NCI-H1930 (cell line): Measurements from ENCODE around the gene RIBC2.
"Not testable (repeated sequence)": the region's sequence is repeated elsewhere in the genome, so short reads cannot be mapped to it uniquely, and the experiment has no call there.

Experiments
- DNase-seq, 2 experiments: peaks; one replicate each; lab custom pipeline; 2025; lab: John Stamatoyannopoulos, UW

RIBC2 gene

DNA sequence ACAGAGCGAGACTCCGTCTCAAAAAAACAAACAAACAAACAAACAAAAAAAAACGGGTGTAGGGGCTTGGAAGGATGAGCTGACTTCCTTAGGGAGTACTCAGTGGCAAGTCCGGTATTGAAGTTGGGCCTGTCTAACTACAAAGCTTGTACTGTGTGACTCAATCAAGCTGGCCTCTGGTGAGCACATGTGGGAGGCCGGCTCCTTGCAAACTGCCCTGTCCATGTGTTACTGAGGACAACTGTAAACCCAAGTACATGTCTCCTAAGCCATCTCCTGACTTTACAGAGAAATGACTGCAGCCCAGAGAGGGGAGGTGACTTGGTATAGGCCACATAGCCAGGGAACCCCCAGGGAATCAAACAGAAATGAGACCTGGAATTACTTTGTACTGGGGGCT, 11.6 kb downstream of the RIBC2 start:
- DNase-seq, result no peak

- no peak for DNase-seq
Observed at GRCh38 chr22:45425531-45426265, 12.2 kb downstream of the RIBC2 start.

- no peak for DNase-seq
Observed at GRCh38 chr22:45426387-45426786, 12.9 kb downstream of the RIBC2 start.

- DNase-seq, result no peak
Observed at GRCh38 chr22:45427114-45427513, 13.6 kb downstream of the RIBC2 start.

DNA sequence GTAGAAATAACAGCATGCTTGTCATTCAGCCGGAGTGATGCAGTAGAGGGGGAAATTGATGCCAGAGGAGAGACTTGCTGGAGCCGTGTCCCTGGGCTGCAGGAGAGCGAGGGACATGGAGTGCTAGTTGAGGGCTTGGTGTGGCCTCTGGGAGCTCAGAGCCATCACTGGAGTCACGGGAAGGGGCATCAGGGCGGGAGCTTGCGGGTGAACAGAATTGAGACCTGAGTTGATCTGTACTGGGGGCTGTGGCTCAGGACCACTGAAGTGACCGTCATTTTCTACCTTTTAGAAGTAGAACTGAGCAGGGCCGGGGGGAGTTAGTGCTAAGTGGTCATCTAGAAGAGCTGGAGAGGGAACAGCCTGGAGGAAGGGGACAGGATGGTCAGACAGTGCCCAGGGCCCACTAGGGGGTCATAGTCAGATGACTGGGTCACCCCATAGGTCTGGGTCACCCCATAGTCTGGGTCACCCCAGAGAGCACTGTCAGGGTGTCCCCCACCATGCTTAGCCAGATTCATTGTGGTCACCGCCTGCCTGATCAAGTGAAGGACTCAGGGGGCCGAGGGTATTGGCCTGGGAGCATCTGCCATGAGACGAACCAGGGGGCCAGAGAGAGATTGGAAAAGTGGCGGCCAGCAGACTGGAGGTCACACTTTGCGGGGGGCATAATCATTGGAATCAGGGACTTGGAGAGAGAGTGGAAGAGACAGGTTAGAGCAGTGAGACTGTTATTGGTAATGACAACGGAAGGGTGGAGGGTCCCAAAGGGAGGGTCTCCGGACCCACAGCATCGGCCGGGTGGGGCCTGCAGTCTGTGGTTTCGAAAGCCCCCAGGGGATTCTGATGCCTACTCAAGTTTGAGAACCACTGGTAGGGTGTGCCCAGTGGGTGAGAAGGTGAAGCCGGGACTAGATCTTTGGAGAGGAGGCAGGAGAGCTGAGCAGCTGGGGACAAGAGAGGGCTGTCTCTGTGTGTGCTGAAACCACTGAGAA, 15.2 kb downstream of the RIBC2 start:
- DNase-seq, result no peak

DNA sequence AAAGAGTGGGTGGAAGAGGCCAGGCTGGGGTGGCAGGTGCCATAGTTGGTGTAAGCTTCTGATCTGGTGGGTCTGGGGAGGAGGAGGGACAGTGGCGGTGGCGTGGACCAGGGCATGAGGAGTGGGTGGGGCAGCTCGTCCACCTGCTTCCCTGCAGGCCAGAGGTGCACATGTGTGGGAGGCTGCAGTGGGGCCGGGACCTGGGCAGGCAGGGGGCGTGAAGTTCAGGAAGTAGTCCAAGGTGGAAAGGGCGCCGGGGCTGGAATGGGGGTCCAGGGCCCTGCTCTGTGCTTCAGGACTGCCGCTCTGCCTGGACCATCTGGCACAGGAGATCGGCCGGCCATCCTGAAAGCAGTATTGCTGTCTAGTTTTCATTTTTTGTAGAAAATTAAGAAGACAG, 15.9 kb downstream of the RIBC2 start:
- no peak for DNase-seq

DNA sequence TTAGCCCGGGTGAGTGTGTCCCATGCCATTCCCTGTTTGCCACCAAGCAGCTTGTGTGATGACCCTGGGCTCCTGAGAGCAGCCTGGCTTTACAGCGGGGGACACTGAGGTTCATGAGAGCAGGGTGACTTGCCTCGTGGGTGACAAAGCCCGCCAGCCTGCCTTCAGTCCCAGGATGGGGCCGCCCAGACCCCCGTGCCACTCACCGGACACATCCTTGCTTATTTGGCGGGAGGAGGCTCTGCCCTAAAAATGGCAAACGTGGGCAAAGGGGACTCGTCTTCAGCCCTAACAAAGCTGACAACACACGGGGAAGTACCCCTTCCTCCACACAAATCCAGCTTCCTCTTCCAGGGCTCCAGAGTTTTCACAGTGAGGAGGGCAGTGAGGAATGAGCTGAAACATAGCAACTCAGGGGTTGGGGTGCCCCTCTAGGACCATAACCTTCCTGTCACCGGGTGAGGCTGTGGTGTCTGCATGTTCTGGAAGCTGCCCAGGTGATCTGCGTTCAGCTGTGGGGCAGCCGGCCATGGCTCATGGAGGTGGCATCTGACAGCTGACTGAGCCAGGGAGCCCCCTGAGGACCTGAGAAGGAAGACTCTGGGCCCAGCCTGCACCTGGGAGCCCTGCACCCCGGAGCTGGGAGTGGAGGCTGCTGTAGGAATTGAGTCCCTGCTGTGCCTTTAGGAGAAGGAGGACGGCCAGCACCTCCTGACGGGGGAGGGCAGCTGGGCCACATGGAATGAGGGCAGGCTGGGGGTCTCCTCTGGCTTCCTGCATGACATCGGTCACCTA, 16.7 kb downstream of the RIBC2 start:
- DNase-seq, result no peak

- DNase-seq, result no peak
Observed at GRCh38 chr22:45430871-45431270, 17.4 kb downstream of the RIBC2 start.

DNA sequence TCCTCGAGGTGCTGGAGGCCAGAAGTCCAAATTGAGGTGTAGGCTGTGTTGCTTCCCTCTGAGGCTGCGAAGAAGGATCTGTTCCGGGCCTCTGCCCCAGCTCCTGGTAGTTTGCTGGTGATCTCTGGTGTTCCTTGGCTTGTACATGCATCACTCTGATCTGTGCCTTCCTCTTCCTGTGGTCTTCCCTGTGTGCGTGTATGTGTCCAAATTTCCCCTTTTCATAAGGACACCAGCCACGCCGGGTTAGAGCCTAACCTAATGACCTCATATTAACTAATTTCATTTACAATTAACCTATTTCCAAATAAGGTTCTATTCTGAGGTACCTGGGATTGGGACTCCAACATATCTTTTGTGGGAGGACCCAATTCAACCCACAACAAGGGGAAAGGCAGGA, 21.5 kb downstream of the RIBC2 start:
- no peak for DNase-seq

DNA sequence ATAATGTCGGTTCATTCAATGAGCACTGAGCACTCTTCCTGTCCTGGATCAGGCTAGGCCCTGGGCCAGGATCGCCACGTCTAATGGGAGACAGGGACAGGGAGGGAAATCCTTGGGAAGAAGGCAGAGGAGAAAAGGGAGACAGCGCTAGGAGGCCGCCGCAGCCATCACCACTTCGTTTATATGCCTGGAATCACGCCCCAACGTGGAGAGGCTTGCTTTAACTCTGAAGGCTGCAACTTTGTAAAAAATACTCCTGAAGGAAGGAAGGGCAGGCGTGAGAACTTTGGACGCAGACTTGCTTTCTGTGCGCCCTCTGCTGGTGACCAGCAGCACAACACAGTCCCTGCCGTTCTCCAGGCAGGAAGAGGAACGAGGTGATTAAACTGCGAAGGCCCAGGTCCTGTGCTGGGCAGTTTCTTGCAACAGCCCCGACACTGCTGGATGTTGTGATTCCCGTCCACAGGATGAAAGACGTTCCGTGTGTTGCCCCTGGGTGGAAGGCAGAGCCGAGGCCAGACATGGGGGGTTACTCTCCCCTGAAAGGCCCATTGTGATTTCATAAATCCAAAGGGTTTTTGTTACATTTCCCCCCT, 22.1 kb downstream of the RIBC2 start:
- DNase-seq, result peak; percentile 51 to 54

- not testable (repeated sequence) for DNase-seq
Observed at GRCh38 chr22:45436871-45437517, 23.5 kb downstream of the RIBC2 start.

DNA sequence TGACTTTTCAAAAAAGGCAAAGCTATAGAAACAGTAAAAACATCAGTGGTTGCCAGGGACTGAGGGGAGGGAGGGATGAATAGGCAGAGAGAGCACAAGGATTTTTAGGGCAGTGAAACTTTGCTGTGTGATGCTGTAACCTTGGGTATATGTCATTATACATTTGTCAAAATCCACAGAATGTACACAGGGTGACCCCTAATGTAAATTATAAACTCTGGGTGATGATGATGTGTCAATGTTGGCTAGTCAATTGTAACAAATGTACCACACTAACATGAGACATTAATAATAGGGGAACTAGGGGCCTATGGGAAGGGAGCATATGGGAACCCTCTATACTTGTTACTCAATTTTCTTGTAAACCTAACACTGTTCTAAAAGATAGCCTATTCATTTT, 24.8 kb downstream of the RIBC2 start:
- no peak for DNase-seq

DNA sequence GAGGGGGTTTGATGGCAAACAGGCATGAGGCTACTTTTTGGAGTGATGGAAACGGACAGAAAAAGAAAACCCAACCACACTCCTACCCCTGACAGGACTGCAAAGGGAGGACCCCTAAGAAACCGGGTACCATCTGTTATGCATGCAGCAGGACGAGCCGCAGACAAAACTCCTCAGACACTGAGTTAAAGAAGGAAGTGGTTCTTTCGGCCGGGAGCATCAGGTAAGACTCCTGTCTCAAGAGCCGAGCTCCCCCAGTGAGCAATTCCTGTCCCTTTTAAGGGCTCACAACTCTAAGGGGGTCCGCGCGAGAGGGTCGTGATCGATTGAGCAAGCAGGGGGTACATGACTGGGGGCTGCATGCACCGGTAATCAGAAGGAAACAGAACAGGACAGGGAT, 27.2 kb downstream of the RIBC2 start:
- not testable (repeated sequence) for DNase-seq

DNA sequence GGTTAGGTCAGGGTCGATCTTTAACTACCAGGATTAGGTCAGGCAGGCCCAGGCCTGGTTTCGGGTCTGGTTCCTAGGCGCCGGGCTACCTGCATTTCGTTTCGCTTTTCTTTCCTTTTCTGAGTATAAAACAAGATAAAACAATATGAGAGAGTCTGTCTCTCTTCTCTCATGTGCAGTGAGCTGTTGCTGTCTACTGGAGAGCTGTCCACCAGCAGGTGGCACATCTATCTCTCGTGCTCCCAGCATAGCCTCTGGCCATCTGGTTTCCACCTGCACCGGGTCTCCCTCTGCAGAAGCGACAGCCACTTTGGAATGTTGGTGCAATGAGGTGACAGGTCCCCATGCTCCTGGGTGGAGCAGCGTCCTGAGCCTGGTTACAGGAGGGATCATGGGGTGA, 27.6 kb downstream of the RIBC2 start:
- peak in 1 of 2 experiments; percentile 27 for DNase-seq

DNA sequence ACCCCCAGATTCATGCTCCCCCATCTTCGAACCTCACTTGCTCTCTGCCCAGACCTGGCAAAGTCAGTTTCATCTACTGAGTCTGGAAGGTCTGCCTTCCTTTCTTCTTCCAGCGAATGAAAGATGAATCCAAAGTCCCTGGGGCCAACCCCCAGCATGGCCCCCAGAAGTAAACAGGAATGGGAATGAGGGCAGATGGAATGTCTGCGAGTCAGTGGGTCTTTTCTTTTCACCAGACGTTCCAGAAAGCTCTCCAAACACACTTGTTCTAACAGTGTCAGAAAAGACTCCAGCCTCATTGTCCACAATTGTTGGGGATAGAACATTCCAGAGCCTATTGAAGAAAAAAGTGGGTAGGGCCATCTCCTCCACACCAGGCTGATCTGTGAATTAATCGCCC, 28.6 kb downstream of the RIBC2 start:
- no peak for DNase-seq

DNA sequence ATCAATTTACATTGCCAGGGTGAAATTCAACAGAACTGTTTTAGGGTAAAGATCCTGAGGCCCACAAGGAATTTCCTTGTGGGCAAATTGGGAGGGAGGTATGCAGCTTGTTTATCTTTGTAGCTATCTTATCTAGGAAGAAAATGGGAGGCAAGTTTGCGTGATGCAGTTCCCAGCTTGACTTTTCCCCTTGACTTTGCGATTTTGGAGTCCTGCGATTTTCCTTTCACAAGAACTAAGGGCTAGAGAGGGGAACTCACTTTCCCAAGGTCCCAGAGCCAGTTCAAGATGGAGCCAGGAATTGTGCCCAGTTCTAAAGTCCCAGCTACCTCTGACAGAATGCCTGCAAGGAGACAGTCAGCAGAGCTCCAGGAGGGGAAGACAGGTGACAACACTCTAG, 30.7 kb downstream of the RIBC2 start:
- DNase-seq, result no peak

DNA sequence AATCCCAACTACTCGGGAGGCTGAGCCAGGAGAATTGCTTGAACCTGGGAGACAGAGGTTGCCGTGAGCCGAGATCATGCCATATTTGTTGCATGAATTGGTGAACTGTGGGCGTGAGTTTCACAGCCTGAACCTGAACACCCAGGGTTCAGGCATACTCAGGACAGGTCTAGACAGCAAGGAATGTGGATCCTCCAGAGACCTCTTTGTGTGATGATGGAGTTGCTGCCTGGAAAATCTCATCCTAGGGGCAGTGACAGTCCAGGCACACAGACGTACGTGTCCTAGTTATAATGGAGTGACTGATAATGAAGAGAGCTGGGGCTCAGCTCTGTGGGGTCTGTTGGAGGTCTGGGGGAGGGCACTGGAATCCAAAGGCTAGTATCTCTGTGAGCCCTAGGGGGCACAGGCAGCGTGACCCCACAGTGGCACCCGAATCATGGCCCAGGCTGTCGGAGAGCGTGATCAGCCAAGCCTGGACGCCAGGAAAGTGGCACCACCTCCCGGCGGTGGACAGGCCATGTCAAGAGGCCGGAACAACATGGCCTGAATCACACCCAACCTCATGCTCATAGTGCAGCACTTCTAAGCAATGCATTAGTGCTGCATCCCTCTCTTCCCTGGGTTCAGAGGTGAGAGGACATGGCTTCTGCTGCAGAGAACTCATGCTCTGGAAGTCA, 31.7 kb downstream of the RIBC2 start:
- DNase-seq, result no peak

GRCh38 chr22:45446216-45446615, 32.7 kb downstream of the RIBC2 start:
- DNase-seq, result no peak

DNA sequence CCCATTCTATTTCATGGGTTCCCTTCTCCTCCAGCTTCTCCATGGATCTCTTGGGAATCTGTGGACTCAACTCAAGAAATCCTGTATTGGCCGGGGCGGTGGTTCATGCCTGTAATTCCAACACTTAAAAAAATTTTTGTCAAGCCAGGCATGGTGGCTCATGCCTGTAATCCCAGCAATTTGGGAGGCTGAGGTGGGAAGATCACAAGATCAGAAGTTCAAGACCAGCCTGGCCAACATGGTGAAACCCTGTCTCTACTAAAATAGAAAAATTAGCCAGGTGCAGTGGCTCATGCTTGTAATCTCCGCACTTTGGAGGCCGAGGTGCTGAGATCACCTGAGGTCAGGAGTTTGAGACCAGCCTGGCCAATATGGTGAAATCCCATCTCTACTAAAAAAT, 34.1 kb downstream of the RIBC2 start:
- DNase-seq, result not testable (repeated sequence)

DNA sequence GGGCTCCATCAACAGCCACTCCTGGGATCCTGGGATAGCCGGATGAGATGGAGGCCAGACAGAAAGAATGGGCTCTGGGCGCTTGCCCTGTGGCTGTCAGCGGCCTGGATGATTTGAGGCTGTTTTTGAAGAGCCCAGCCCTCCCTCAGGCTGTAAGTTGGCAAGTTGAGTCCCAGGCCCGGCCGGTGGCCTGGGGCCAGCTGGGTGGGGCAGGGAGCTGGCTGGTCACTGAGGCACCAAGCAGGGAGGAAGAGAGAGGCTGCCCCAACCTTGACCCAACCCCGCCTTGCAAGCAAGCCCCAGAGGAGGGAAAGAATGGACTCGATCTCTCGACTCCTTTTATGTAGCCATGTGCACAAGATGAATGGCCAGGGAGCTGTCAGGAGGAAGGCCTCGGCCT, 34.9 kb downstream of the RIBC2 start:
- no peak for DNase-seq

- DNase-seq, result not testable (repeated sequence)
Observed at GRCh38 chr22:45449442-45449841, 35.9 kb downstream of the RIBC2 start.
